Suppressor macrophage treated with lipopolysaccharide for 4 hours (primary cell): ENCODE results near the gene CALCR.
A peak's percentile ranks its signal among the peaks of the same experiment; 100 is the strongest.

Experiments used
- DNase-seq: peaks from one replicate; pipeline ENCODE4 v3.0.0-alpha.2; 2020

Gene CALCR

DNA sequence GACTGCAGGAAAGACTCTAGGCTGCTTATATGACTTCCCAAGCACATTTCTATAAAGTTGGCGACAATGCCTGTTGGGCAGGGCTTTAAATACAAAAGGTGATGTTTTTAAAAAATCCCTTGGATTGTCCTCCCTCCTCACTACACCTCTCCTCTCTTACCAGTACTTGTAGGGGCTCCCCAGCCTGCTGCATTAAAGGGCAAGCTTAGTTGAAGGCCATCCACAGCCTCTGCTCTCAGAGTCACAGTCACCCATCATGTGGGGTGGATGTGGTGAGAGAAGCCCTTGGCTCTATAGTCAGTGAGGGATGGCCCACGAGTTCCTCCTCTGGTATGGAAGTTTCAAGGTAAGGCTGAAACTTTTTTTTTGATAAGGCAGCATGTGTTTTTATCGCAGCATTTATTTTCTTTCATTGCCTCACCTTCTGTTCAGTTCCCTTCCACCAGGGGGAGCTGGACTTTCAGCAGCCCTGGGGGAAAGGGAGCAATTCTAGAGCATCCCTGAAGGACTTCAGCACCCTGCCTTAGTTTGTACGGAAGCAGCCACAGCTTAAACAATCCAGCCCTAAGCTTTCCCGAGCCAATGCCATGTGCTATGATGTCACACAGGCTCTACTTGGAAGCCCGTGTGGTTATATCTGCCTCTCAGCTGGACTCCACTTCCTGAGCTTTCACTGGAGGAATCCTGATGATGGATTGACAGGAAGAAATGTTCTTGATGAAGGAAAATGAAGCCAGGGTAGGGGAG is 131.9 kb downstream of the CALCR start:
- DNase-seq = peak; percentile 50

GRCh38 chr7:93435791-93436190 is 138.7 kb downstream of the CALCR start:
- no peak for DNase-seq

- DNase-seq = no peak
Observed at GRCh38 chr7:93432130-93432529, 142.4 kb downstream of the CALCR start.

- no peak for DNase-seq
Observed at GRCh38 chr7:93430917-93431588, 143.5 kb downstream of the CALCR start.

DNA sequence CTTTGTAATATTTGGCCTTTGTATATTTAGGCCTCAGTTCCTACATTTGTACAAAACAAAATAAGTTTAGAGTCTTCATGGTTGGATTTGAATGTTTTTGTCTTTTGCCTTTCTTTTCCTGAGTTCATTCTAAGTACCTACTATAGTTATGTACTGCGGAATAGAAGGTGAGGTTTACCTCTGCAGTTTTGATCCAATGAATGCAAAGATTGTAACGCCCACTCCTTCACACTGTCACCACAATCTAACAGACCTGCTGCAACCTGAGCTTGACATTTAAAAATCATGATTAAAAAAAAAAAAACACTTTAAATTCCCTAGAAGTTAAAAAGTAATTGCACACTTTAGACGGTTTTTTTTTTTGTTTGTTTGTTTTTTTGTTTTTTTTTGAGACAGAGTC is 145.0 kb downstream of the CALCR start:
- DNase-seq = no peak

GRCh38 chr7:93427107-93427506 is 147.4 kb downstream of the CALCR start:
- DNase-seq = no peak

DNA sequence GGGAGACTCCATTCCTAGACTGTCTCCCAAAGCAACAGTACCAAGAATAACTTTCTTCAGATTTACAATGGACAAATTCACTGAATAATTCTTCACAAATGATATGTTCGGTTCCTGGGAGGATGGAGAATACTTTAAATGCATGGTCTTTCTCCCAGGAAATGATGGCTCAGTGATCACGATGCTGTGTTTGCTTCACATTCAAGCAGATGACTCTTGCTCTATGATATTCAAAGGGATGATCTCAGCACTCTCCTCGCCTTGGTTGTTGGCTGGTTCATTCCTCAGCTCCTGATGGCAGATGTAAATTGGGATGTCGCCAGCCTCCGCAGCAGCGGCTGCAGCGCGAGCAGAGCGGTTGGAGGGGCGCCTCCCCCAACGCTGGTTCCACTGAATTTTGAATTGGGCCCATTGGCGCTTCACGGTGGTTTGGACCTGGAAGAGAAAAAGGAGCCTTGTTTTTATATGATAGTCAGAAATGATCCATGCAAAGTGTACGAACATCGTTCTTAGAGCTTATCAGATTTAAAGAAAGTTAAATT is 148.3 kb downstream of the CALCR start:
- no peak for DNase-seq

- DNase-seq = no peak
Observed at GRCh38 chr7:93414574-93414973, 159.9 kb downstream of the CALCR start.

GRCh38 chr7:93409324-93409723 is 165.2 kb downstream of the CALCR start:
- DNase-seq = no peak

GRCh38 chr7:93407239-93407638 is 167.3 kb downstream of the CALCR start:
- no peak for DNase-seq

DNA sequence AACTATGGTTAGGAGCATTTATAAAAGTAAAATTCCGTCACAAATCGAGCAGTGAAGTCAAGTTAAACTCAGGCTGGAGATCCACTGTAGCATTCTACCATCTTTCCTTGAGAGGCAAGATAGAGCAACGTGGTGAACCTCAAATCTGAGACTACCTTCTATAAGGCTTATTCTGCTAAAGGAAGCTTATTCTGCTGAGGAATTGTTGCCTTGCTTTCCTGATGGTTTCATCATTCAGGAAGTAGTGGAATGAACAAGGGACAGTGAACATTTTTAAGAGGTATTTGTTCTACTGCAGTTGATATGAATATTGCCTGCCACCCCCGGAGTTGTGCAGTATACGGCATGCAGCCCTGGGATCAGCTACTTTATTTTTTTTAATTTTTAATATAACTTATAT is 171.6 kb downstream of the CALCR start:
- DNase-seq = no peak

GRCh38 chr7:93399642-93400041 is 174.9 kb downstream of the CALCR start:
- no peak for DNase-seq

- no peak for DNase-seq
Observed at GRCh38 chr7:93392984-93393383, 181.5 kb downstream of the CALCR start.

GRCh38 chr7:93390660-93391059 is 183.9 kb downstream of the CALCR start:
- no peak for DNase-seq

DNA sequence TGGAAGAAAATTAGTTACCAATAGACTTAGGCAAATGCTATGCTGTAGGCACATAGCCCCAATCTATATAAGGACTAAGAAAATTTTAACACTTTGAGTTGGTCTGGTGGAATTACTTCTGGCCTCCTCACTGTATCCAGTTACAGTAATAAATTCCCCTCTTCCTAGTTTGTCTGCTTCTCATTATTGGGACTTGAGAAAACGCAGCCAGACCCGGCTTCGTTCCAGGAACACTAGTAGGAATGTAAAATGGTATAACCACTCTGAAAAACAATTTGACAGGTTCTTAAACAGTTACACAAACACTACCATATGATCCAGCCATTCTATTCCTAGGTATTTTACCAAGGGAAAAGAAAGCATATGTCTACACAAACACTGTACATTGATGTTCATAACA is 192.2 kb downstream of the CALCR start:
- DNase-seq = no peak

DNA sequence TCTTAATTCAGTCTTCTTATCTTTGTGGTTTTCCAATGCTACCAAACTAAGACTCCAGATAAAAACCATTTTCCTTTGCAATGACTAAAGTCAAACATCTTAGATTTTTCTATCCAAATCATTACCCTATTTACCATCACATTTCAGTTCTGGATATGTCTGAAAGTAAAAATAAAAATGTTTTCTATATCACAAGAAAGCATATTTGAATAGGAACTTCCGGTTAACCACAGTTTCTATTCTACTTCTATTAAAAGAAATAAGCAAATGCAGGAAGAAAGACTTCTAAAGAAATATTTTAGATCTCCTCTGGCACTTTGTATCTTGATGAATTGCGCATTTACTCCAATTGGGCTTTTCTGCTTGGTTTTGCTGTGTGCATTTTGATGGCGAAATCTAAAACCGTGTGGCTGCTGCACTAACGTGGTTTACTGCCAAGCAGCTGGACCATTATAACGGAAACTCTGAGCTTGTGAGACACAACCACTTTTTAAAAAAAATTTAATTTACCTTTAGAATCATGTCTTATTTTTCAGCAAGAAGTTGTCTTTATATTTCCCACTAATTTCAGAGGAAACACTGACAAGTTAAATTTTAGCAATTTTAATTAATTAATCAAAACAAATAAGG is 196.3 kb downstream of the CALCR start:
- DNase-seq = no peak

DNA sequence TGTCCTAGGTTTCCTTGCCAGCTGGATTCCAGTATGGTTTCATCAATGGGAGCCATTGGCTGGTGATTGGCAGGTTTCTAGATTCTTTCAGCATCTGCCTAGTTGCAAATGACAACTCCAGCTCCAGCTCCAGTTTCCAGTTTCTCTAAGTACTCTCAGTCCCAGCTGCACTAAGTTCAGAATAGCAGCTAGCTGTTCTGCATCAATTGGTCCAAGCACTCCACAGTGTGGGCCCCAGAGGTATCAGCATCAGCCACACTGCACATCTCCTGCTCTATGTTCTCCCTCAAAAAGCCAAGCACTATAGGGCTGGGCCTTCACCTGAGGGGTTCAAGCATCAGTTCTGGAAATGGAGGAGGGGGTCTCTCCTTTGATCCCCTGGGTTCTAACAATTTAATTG is 198.9 kb downstream of the CALCR start:
- no peak for DNase-seq
